GM19438 (cell line): ENCODE measurements around the gene NRXN3.
A peak's percentile ranks its signal among the peaks of the same experiment; 100 is the strongest.
"Not testable (repeated sequence)": the region's sequence is repeated elsewhere in the genome, so short reads cannot be mapped to it uniquely, and the experiment has no call there.

Experiments
- ATAC-seq: cut with Tn5 transposase; IDR thresholded peaks from one replicate; pipeline ENCODE4 v1.9.1; 2021; ENCODE audit warnings: low read depth; ENCODE audit not compliant: unreplicated experiment

The NRXN3 gene

GRCh38 chr14:78383060-78383459 lies 212.9 kb downstream of the NRXN3 start:
- ATAC-seq, result no peak

- no peak for ATAC-seq
Measured at GRCh38 chr14:78398216-78398615, 228.0 kb downstream of the NRXN3 start.

GRCh38 chr14:78399316-78399889 lies 229.2 kb downstream of the NRXN3 start:
- no peak for ATAC-seq

GRCh38 chr14:78401866-78402265 lies 231.7 kb downstream of the NRXN3 start:
- ATAC-seq, result no peak

- ATAC-seq, result peak; percentile 71
Measured at GRCh38 chr14:78403278-78403815, 233.2 kb downstream of the NRXN3 start.

- no peak for ATAC-seq
Measured at GRCh38 chr14:78405079-78405856, 235.1 kb downstream of the NRXN3 start.

- ATAC-seq, result no peak
Measured at GRCh38 chr14:78412475-78412874, 242.3 kb downstream of the NRXN3 start.

- no peak for ATAC-seq
Measured at GRCh38 chr14:78414172-78414571, 244.0 kb downstream of the NRXN3 start.

- no peak for ATAC-seq
Measured at GRCh38 chr14:78417532-78417931, 247.4 kb downstream of the NRXN3 start.

GRCh38 chr14:78424311-78424710 lies 254.1 kb downstream of the NRXN3 start:
- ATAC-seq, result no peak

GRCh38 chr14:78425330-78425729 lies 255.2 kb downstream of the NRXN3 start:
- ATAC-seq, result no peak

GRCh38 chr14:78425782-78426181 lies 255.6 kb downstream of the NRXN3 start:
- ATAC-seq, result no peak

- ATAC-seq, result no peak
Measured at GRCh38 chr14:78432046-78432445, 261.9 kb downstream of the NRXN3 start.

- not testable (repeated sequence) for ATAC-seq
Measured at GRCh38 chr14:78437448-78437847, 267.3 kb downstream of the NRXN3 start.

GRCh38 chr14:78440356-78440894 lies 270.3 kb downstream of the NRXN3 start:
- ATAC-seq, result no peak

GRCh38 chr14:78443834-78444233 lies 273.7 kb downstream of the NRXN3 start:
- no peak for ATAC-seq

GRCh38 chr14:78445275-78445674 lies 275.1 kb downstream of the NRXN3 start:
- ATAC-seq, result no peak

- no peak for ATAC-seq
Measured at GRCh38 chr14:78446807-78447206, 276.6 kb downstream of the NRXN3 start.

- ATAC-seq, result peak; percentile 89
Measured at GRCh38 chr14:78448164-78449094, 278.3 kb downstream of the NRXN3 start.

- no peak for ATAC-seq
Measured at GRCh38 chr14:78450669-78451318, 280.6 kb downstream of the NRXN3 start.
